OCI-LY3 (cell line): ENCODE results near the gene SAMM50.

Source experiments
- H2AFZ ChIP-seq: fragments of 200-600, 300-600 bp; shearing (Covaris generic); 2 replicates; pipeline ENCODE4 v1.6.0; 2014; ENCODE audit warnings: antibody characterized with exemption, low read depth, low read length
- H3K27ac ChIP-seq: fragments of 200-600, 300-600 bp; sonication (generic); 2 replicates; pipeline ENCODE4 v1.5.1; 2014; ENCODE audit warnings: mild to moderate bottlenecking, low read length, moderate library complexity, mixed read lengths
- H3K27me3 ChIP-seq: fragments of 200-600, 300-600 bp; sonication (generic); 2 replicates; pipeline ENCODE4 v1.6.1; 2014; ENCODE audit warnings: low read depth, low read length, mixed read lengths
- H3K36me3 ChIP-seq: fragments of 200-600, 300-600 bp; sonication (generic); replicated peaks from 2 replicates; pipeline ENCODE3; 2014; ENCODE audit warnings: low read depth, low read length, mixed read lengths
- H3K4me1 ChIP-seq: fragments of 300-600, 200-600 bp; sonication (generic); 2 replicates; pipeline ENCODE4 v1.6.1; 2014; ENCODE audit warnings: low read length, mixed read lengths
- H3K4me2 ChIP-seq: fragments of 200-600, 300-600 bp; sonication (generic); 2 replicates; pipeline ENCODE4 v1.6.1; 2014; ENCODE audit warnings: low read length, mixed read lengths
- H3K4me3 ChIP-seq: fragments of 300-600, 200-600 bp; sonication (generic); 2 replicates; pipeline ENCODE4 v1.5.1; 2014; ENCODE audit warnings: antibody characterized with exemption, mild to moderate bottlenecking, low read length, moderate library complexity
- H3K79me2 ChIP-seq: fragments of 300-600, 200-600 bp; shearing (Covaris generic); 2 replicates; pipeline ENCODE4 v1.6.1; 2014; ENCODE audit warnings: mild to moderate bottlenecking, low read length, mixed read lengths
- H3K9ac ChIP-seq: fragments of 300-600, 200-600 bp; shearing (Covaris generic); 2 replicates; pipeline ENCODE4 v1.6.0; 2014; ENCODE audit warnings: mild to moderate bottlenecking, low read length, moderate library complexity
- H3K9me3 ChIP-seq: fragments of 200-600, 300-600 bp; shearing (Covaris generic); 2 replicates; pipeline ENCODE4 v1.6.1; 2014; ENCODE audit warnings: low read length, mixed read lengths; ENCODE audit not compliant: insufficient read depth
- H4K20me1 ChIP-seq: fragments of 200-600, 300-600 bp; sonication (generic); 2 replicates; pipeline ENCODE4 v1.6.1; 2016; ENCODE audit warnings: low read length, mixed read lengths; ENCODE audit not compliant: insufficient read depth
- CTCF ChIP-seq: fragments of 200-600, 300-600 bp; sonication (generic); IDR thresholded peaks from 2 replicates; pipeline ENCODE4 v1.5.1; 2014; ENCODE audit warnings: antibody characterized with exemption, low read length, low read depth
- EZH2phosphoT487 ChIP-seq: fragments of 200-600 bp; shearing (Covaris generic); IDR thresholded peaks from 2 replicates; pipeline ENCODE4 v1.6.1; 2018; ENCODE audit warnings: antibody characterized with exemption, mixed run types, low read depth

Gene SAMM50

GRCh38 chr22:43975041-43975440 is 19.8 kb downstream of the SAMM50 start:
- Histone ChIP-seq H3K4me2 (no peak overlapping the region), H4K20me1 (no peaks in the 10 kb centered on the region), H3K9ac (no peak overlapping the region), H3K27ac (no peak overlapping the region), H2AFZ (no peak overlapping the region), H3K36me3 (peaks cover 57% of the 10 kb centered on the region), H3K79me2 (no peaks in the 10 kb centered on the region), H3K27me3 (no peaks in the 10 kb centered on the region), H3K4me3 (no peak overlapping the region), H3K9me3 (no peaks in the 10 kb centered on the region), H3K4me1 (no peaks in the 10 kb centered on the region)
- TF ChIP-seq CTCF (no peak), EZH2phosphoT487 (no peak)

DNA sequence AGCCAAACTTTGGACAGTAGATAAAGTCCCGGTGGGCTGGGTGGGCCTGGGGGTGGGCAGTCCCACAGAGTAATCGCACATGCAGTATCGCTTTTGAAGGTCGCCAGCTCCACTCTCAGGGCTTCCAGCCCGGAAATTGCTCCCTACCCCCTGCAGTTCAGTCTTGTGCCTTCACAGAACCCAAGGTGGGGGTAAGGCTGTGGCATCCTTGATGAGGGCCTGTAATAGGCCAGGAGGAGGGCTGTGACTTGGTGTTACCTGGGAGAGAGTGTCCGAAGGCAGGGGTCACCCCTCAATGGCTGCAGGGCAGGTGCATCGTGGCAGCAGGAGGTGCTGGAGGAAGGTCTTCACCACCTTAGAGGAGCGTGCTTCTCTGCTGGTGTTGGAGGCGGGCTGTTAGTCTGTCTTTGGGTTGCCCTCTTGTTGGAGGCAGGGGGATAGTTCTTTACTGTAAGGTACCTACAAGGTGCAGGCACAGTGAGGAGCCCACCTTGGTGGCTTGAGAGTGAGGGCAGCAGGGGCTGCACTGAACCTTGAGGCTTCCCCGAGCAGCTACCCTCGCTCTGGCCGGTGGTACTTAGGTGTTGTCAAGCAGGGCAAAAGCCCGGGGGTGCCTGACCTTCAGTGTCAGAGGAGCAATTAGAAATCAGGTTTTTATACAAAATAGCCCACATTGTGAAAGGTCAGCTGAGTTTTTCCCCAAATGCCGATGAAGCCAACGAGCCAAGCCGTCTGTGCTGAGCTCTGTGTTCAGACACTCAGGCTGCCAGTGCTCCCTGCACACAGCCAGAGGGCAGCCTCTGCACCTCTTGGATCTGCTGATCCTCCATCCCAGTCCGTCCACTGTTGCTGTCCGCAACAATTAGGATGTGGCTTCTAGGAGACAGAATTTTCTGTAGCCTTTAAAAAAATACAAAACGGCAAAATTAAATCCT is 21.9 kb downstream of the SAMM50 start:
- H3K27me3 ChIP-seq: no peaks in the 10 kb centered on the region
- no peak for TF ChIP-seq CTCF
- TF ChIP-seq EZH2phosphoT487: no peak
- H4K20me1 ChIP-seq: no peaks in the 10 kb centered on the region
- no peak overlapping the region for H2AFZ ChIP-seq
- H3K27ac ChIP-seq: no peak overlapping the region
- H3K9me3 ChIP-seq: no peaks in the 10 kb centered on the region
- H3K9ac ChIP-seq: no peak overlapping the region
- H3K4me1 ChIP-seq: no peaks in the 10 kb centered on the region
- H3K79me2 ChIP-seq: no peaks in the 10 kb centered on the region
- no peak overlapping the region for H3K4me3 ChIP-seq
- H3K36me3 ChIP-seq: peaks cover 61% of the 10 kb centered on the region
- H3K4me2 ChIP-seq: no peak overlapping the region

- no peaks in the 10 kb centered on the region for H4K20me1 ChIP-seq
These were observed 23.3 kb downstream of the SAMM50 start for GRCh38 chr22:43978558-43978957.

More at GRCh38 chr22:43978558-43978957, 23.3 kb downstream of the SAMM50 start:
- TF ChIP-seq CTCF: no peak
- TF ChIP-seq EZH2phosphoT487: no peak
- no peaks in the 10 kb centered on the region for H3K79me2 ChIP-seq
- no peaks in the 10 kb centered on the region for H3K4me1 ChIP-seq
- no peaks in the 10 kb centered on the region for H3K9me3 ChIP-seq
- H3K27me3 ChIP-seq: no peaks in the 10 kb centered on the region
- no peak overlapping the region for H3K4me2 ChIP-seq
- no peak overlapping the region for H3K9ac ChIP-seq
- H3K36me3 ChIP-seq: peaks cover 51% of the 10 kb centered on the region
- no peak overlapping the region for H3K27ac ChIP-seq
- H2AFZ ChIP-seq: no peak overlapping the region
- no peak overlapping the region for H3K4me3 ChIP-seq
